Measurements from ENCODE around the gene BRDT.

BRDT gene

GRCh38 chr1:91948097-91948496, 1.1 kb upstream of the BRDT start:
- CTCF ChIA-PET, result no interaction called here
- Mint-ChIP-seq H3K36me3 (peaks cover 7% of the 10 kb centered on the region), H3K27ac (peak overlapping the region; percentile 90), H3K4me1 (peaks cover 18% of the 10 kb centered on the region), H3K4me3 (peak overlapping the region; percentile 1), H3K9me3 (peaks cover 17% of the 10 kb centered on the region), H3K27me3 (peaks cover 5% of the 10 kb centered on the region)
- DNase-seq, result no peak

GRCh38 chr1:91948501-91949355, 473 bp upstream of the BRDT start:
- H3K27ac Mint-ChIP-seq, result peak overlapping the region; percentile 90
- peak; percentile 43 for DNase-seq
- H3K4me3 Mint-ChIP-seq, result peak overlapping the region; percentile 1
- H3K27me3 Mint-ChIP-seq, result peaks cover 5% of the 10 kb centered on the region
- peaks cover 7% of the 10 kb centered on the region for H3K36me3 Mint-ChIP-seq
- CTCF ChIA-PET, result interaction anchor here (0.6 kb wide), 1 partner anchor 137 kb away, joined by 3 read pairs; no protein-coding TSS in a partner anchor
- peaks cover 18% of the 10 kb centered on the region for H3K4me1 Mint-ChIP-seq
- H3K9me3 Mint-ChIP-seq, result peaks cover 17% of the 10 kb centered on the region

- CTCF ChIA-PET, result interaction anchor here (1.0 kb wide), 1 partner anchor 26 kb away, joined by 3 read pairs; no protein-coding TSS in a partner anchor
- H3K27ac Mint-ChIP-seq, result no peak overlapping the region
- H3K27me3 Mint-ChIP-seq, result peaks cover 5% of the 10 kb centered on the region
- no peak for DNase-seq
- H3K36me3 Mint-ChIP-seq, result peaks cover 7% of the 10 kb centered on the region
- peaks cover 17% of the 10 kb centered on the region for H3K9me3 Mint-ChIP-seq
- H3K4me3 Mint-ChIP-seq, result no peak overlapping the region
- H3K4me1 Mint-ChIP-seq, result peaks cover 17% of the 10 kb centered on the region
Measured at GRCh38 chr1:91952187-91952586, 3.0 kb downstream of the BRDT start.

GRCh38 chr1:91958926-91959325, 9.7 kb downstream of the BRDT start:
- CTCF ChIA-PET, result interaction anchor here (1.1 kb wide), 1 partner anchor 681 kb away, joined by 3 read pairs; no protein-coding TSS in a partner anchor
- H3K27ac Mint-ChIP-seq, result no peak overlapping the region
- no peaks in the 10 kb centered on the region for H3K4me1 Mint-ChIP-seq
- H3K36me3 Mint-ChIP-seq, result no peaks in the 10 kb centered on the region
- no peaks in the 10 kb centered on the region for H3K27me3 Mint-ChIP-seq
- DNase-seq, result no peak
- H3K9me3 Mint-ChIP-seq, result no peaks in the 10 kb centered on the region
- H3K4me3 Mint-ChIP-seq, result no peak overlapping the region

GRCh38 chr1:91968334-91968733, 19.1 kb downstream of the BRDT start:
- Mint-ChIP-seq H3K4me3 (no peak overlapping the region), H3K4me1 (no peaks in the 10 kb centered on the region), H3K27me3 (peaks cover 6% of the 10 kb centered on the region), H3K27ac (no peak overlapping the region), H3K9me3 (no peaks in the 10 kb centered on the region), H3K36me3 (no peaks in the 10 kb centered on the region)
- CTCF ChIA-PET, result no interaction called here
- DNase-seq, result no peak

- Mint-ChIP-seq H3K4me1 (no peaks in the 10 kb centered on the region), H3K27ac (no peak overlapping the region), H3K36me3 (no peaks in the 10 kb centered on the region), H3K9me3 (no peaks in the 10 kb centered on the region), H3K27me3 (peaks cover 11% of the 10 kb centered on the region), H3K4me3 (no peak overlapping the region)
- CTCF ChIA-PET, result no interaction called here
- no peak for DNase-seq
Measured at GRCh38 chr1:91979383-91979782, 30.2 kb downstream of the BRDT start.

- no peak for DNase-seq
- no peaks in the 10 kb centered on the region for H3K9me3 Mint-ChIP-seq
- H3K4me1 Mint-ChIP-seq, result no peaks in the 10 kb centered on the region
- no peak overlapping the region for H3K4me3 Mint-ChIP-seq
- CTCF ChIA-PET, result no interaction called here
- H3K27me3 Mint-ChIP-seq, result peaks cover 11% of the 10 kb centered on the region
- no peak overlapping the region for H3K27ac Mint-ChIP-seq
- no peaks in the 10 kb centered on the region for H3K36me3 Mint-ChIP-seq
Measured at GRCh38 chr1:91980663-91981062, 31.5 kb downstream of the BRDT start.

GRCh38 chr1:91981996-91982609, 32.9 kb downstream of the BRDT start:
- no peak for DNase-seq
- Mint-ChIP-seq H3K27ac (no peak overlapping the region), H3K4me3 (no peak overlapping the region), H3K9me3 (no peaks in the 10 kb centered on the region), H3K27me3 (peaks cover 11% of the 10 kb centered on the region), H3K36me3 (no peaks in the 10 kb centered on the region), H3K4me1 (no peaks in the 10 kb centered on the region)
- CTCF ChIA-PET, result no interaction called here

- H3K27me3 Mint-ChIP-seq, result no peaks in the 10 kb centered on the region
- CTCF ChIA-PET, result interaction anchor here (1.7 kb wide), 1 partner anchor 298 kb away, joined by 3 read pairs; no protein-coding TSS in a partner anchor
- no peaks in the 10 kb centered on the region for H3K36me3 Mint-ChIP-seq
- H3K4me1 Mint-ChIP-seq, result no peaks in the 10 kb centered on the region
- H3K9me3 Mint-ChIP-seq, result no peaks in the 10 kb centered on the region
- H3K4me3 Mint-ChIP-seq, result no peak overlapping the region
- DNase-seq, result no peak
- H3K27ac Mint-ChIP-seq, result no peak overlapping the region
Measured at GRCh38 chr1:91993256-91993655, 44.1 kb downstream of the BRDT start.

- H3K36me3 Mint-ChIP-seq, result no peaks in the 10 kb centered on the region
- CTCF ChIA-PET, result interaction anchor here (0.6 to 5.7 kb wide), 19 partner anchors 9 to 820 kb away, joined by 3 to 44 read pairs (median 3); no protein-coding TSS in a partner anchor
- H3K4me1 Mint-ChIP-seq, result no peaks in the 10 kb centered on the region
- no peak overlapping the region for H3K4me3 Mint-ChIP-seq
- H3K27ac Mint-ChIP-seq, result no peak overlapping the region
- peak; percentile 62 for DNase-seq
- H3K27me3 Mint-ChIP-seq, result no peaks in the 10 kb centered on the region
- H3K9me3 Mint-ChIP-seq, result no peaks in the 10 kb centered on the region
Measured at GRCh38 chr1:91997607-91998195, 48.5 kb downstream of the BRDT start.

- no peak overlapping the region for H3K4me3 Mint-ChIP-seq
- H3K27ac Mint-ChIP-seq, result no peak overlapping the region
- H3K4me1 Mint-ChIP-seq, result no peaks in the 10 kb centered on the region
- CTCF ChIA-PET, result interaction anchor here (0.7 kb wide), 1 partner anchor 8 kb away, joined by 4 read pairs; no protein-coding TSS in a partner anchor
- no peaks in the 10 kb centered on the region for H3K9me3 Mint-ChIP-seq
- DNase-seq, result no peak
- H3K36me3 Mint-ChIP-seq, result no peaks in the 10 kb centered on the region
- no peaks in the 10 kb centered on the region for H3K27me3 Mint-ChIP-seq
Measured at GRCh38 chr1:92004129-92004528, 54.9 kb downstream of the BRDT start.

GRCh38 chr1:92013923-92014322, 64.7 kb downstream of the BRDT start:
- Mint-ChIP-seq H3K27me3 (no peaks in the 10 kb centered on the region), H3K9me3 (no peaks in the 10 kb centered on the region), H3K36me3 (no peaks in the 10 kb centered on the region), H3K27ac (no peak overlapping the region), H3K4me1 (peaks cover 14% of the 10 kb centered on the region), H3K4me3 (no peak overlapping the region)
- CTCF ChIA-PET, result interaction anchor here (1.3 kb wide), 1 partner anchor 9 kb away, joined by 3 read pairs; no protein-coding TSS in a partner anchor
- DNase-seq, result no peak

GRCh38 chr1:92016720-92017316, 67.6 kb downstream of the BRDT start:
- H3K4me3 Mint-ChIP-seq, result no peak overlapping the region

GRCh38 chr1:92017656-92018055, 68.5 kb downstream of the BRDT start:
- Mint-ChIP-seq H3K27ac (no peak overlapping the region), H3K9me3 (no peaks in the 10 kb centered on the region), H3K4me3 (no peak overlapping the region), H3K27me3 (peaks cover 8% of the 10 kb centered on the region), H3K4me1 (peaks cover 14% of the 10 kb centered on the region), H3K36me3 (no peaks in the 10 kb centered on the region)
- CTCF ChIA-PET, result no interaction called here
- no peak for DNase-seq

More at GRCh38 chr1:92016720-92017316, 67.6 kb downstream of the BRDT start:
- Mint-ChIP-seq H3K27me3 (peaks cover 8% of the 10 kb centered on the region), H3K36me3 (no peaks in the 10 kb centered on the region), H3K9me3 (no peaks in the 10 kb centered on the region), H3K27ac (no peak overlapping the region), H3K4me1 (peaks cover 14% of the 10 kb centered on the region)
- DNase-seq, result no peak
- CTCF ChIA-PET, result no interaction called here
